Neuronal stem cell (in vitro differentiated cells): ENCODE measurements around the gene SHE.
A peak's percentile ranks its signal among the peaks of the same experiment; 100 is the strongest.

ENCODE experiments used
- DNase-seq: peaks from one replicate; pipeline ENCODE4 v3.0.0-alpha.2; 2013; ENCODE audit warnings: low spot score
- H2AFZ ChIP-seq: one replicate; pipeline ENCODE4 v1.6.1; 2013; ENCODE audit warnings: mild to moderate bottlenecking, low read length, inconsistent platforms
- H2AK5ac ChIP-seq: 2 replicates; pipeline ENCODE4 v1.6.1; 2013; ENCODE audit warnings: low read depth, mild to moderate bottlenecking, inconsistent platforms, low read length, moderate library complexity, mixed read lengths
- H2BK120ac ChIP-seq: 2 replicates; pipeline ENCODE4 v1.6.1; 2013; ENCODE audit warnings: low read depth, mild to moderate bottlenecking, inconsistent platforms, low read length, moderate library complexity, mixed read lengths
- H2BK12ac ChIP-seq: one replicate; pipeline ENCODE4 v1.6.1; 2013; ENCODE audit warnings: low read length, inconsistent platforms
- H2BK15ac ChIP-seq: 2 replicates; pipeline ENCODE4 v1.6.1; 2013; ENCODE audit warnings: mild to moderate bottlenecking, low read length, inconsistent platforms, mixed read lengths
- H2BK5ac ChIP-seq: one replicate; pipeline ENCODE4 v1.6.1; 2013; ENCODE audit warnings: inconsistent platforms, mild to moderate bottlenecking, low read length, moderate library complexity
- H3K14ac ChIP-seq: one replicate; pipeline ENCODE4 v1.6.1; 2013; ENCODE audit warnings: low read length, inconsistent platforms
- H3K18ac ChIP-seq: 2 replicates; pipeline ENCODE4 v1.6.1; 2013; ENCODE audit warnings: low read length, inconsistent platforms
- H3K23ac ChIP-seq: 2 replicates; pipeline ENCODE4 v1.6.1; 2013; ENCODE audit warnings: low read depth, mild to moderate bottlenecking, mixed read lengths, low read length, inconsistent platforms; ENCODE audit not compliant: poor library complexity
- H3K27ac ChIP-seq: replicated peaks from 3 replicates; pipeline ENCODE4 v1.5.1; 2013; ENCODE audit warnings: low read length, inconsistent platforms
- H3K27me3 ChIP-seq, 3 experiments: 2 replicates each; pipeline ENCODE4 v1.6.1; 2013; ENCODE audit warnings: low read length in 3 of 3, mild to moderate bottlenecking in 2 of 3, inconsistent platforms in 1 of 3, low read depth in 1 of 3, mixed read lengths in 1 of 3, moderate library complexity in 1 of 3; ENCODE audit not compliant: control insufficient read depth in 3 of 3, insufficient read depth in 3 of 3
- H3K36me3 ChIP-seq, 2 donors: replicated peaks in 1 of 2; 2 replicates each; pipeline ENCODE4 v1.6.1; 2013; ENCODE audit warnings: low read length in 2 of 2; ENCODE audit not compliant: control insufficient read depth in 2 of 2, insufficient read depth in 2 of 2
- H3K4ac ChIP-seq: 2 replicates; pipeline ENCODE4 v1.6.1; 2013; ENCODE audit warnings: inconsistent platforms, mild to moderate bottlenecking, low read length, moderate library complexity
- H3K4me1 ChIP-seq, 2 donors: 1 replicate in 1 of 2; 2 replicates in 1 of 2; pipeline ENCODE4 v1.6.1; 2013; ENCODE audit warnings: low read length in 2 of 2, low read depth in 1 of 2; ENCODE audit not compliant: control insufficient read depth in 2 of 2, insufficient read depth in 1 of 2
- H3K4me2 ChIP-seq: one replicate; pipeline ENCODE4 v1.6.1; 2013; ENCODE audit warnings: mild to moderate bottlenecking, low read length, inconsistent platforms; ENCODE audit not compliant: insufficient read depth, poor library complexity, severe bottlenecking
- H3K4me3 ChIP-seq, 2 donors: 2 replicates each; pipeline ENCODE4 v1.5.1; 2013; ENCODE audit warnings: low read length in 2 of 2, mild to moderate bottlenecking in 2 of 2, inconsistent platforms in 1 of 2, moderate library complexity in 1 of 2
- H3K79me1 ChIP-seq: one replicate; pipeline ENCODE4 v1.6.1; 2013; ENCODE audit warnings: low read depth, mild to moderate bottlenecking, inconsistent platforms, low read length, moderate library complexity
- H3K9ac ChIP-seq: one replicate; pipeline ENCODE4 v1.6.1; 2013; ENCODE audit warnings: mild to moderate bottlenecking, low read depth, low read length, inconsistent platforms; ENCODE audit not compliant: poor library complexity
- H3K9me3 ChIP-seq, 2 donors: replicated peaks in 1 of 2; 2 replicates each; pipeline versions ENCODE3 to v1.6.1; 2013; ENCODE audit warnings: low read length in 2 of 2, mild to moderate bottlenecking in 2 of 2, inconsistent platforms in 1 of 2, low read depth in 1 of 2, mixed read lengths in 1 of 2, moderate library complexity in 1 of 2; ENCODE audit not compliant: control insufficient read depth in 2 of 2, insufficient read depth in 1 of 2
- H4K8ac ChIP-seq: one replicate; pipeline ENCODE4 v1.6.1; 2013; ENCODE audit warnings: low read depth, mild to moderate bottlenecking, inconsistent platforms, low read length, moderate library complexity
- H4K91ac ChIP-seq: one replicate; pipeline ENCODE4 v1.6.1; 2013; ENCODE audit warnings: low read length, low read depth, mild to moderate bottlenecking, inconsistent platforms; ENCODE audit not compliant: poor library complexity
- WGBS, 2 donors: extraction: QIAGEN DNeasy Blood & Tissue Kit; methylation state at CpG; one replicate each; pipeline ENCODE4 v1.1.7; 2013; ENCODE audit warnings: missing lambda C conversion rate in 2 of 2, mixed read lengths in 1 of 2; ENCODE audit not compliant: insufficient read length in 2 of 2, insufficient replicate concordance in 1 of 2; ENCODE audit errors: extremely low coverage in 2 of 2; 5-methylcytosine and 5-hydroxymethylcytosine counted together

SHE gene

DNA sequence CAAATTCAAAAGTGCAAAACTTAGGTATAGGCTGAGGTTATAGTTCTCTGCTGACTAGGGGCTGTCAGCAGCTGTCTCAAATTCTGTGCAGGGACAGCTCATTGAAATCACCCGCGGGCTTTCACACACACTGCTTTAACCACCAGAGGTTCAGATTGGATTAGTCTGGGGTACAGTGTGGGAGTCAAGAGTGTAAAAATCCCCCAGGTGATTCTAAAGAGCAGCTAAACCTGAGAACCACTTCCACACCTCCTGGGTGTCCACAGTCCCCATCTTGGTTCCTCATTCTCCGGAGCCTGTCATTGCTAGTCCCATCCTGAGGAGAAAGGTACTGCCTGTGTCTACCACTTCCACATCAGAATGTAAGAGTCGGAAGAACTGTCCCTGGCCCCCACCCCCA, 10.1 kb downstream of the SHE start:
- H3K18ac ChIP-seq = no peak overlapping the region
- H2AK5ac ChIP-seq = no peak overlapping the region
- H2BK15ac ChIP-seq = peak overlapping the region; percentile 53
- H3K9me3 ChIP-seq = no peaks in the 10 kb centered on the region
- H3K27me3 ChIP-seq = peaks cover 0 to 40% (median 0%) of the 10 kb centered on the region in 3 experiments
- no peak overlapping the region for H2BK120ac ChIP-seq
- H3K23ac ChIP-seq = peak overlapping the region; percentile 9
- no peak for DNase-seq
- H3K4me1 ChIP-seq = peaks cover 8 to 9% of the 10 kb centered on the region in 2 donors
- no peaks in the 10 kb centered on the region for H3K36me3 ChIP-seq
- no peak overlapping the region for H3K4me2 ChIP-seq
- H4K8ac ChIP-seq = no peak overlapping the region
- H3K27ac ChIP-seq = no peak overlapping the region
- no peak overlapping the region for H2BK12ac ChIP-seq
- no peaks in the 10 kb centered on the region for H3K79me1 ChIP-seq
- no peak overlapping the region for H2BK5ac ChIP-seq
- no peak overlapping the region for H3K14ac ChIP-seq
- H3K4ac ChIP-seq = no peak overlapping the region
- no peak overlapping the region for H4K91ac ChIP-seq
- WGBS, 2 donors = no CpG with 5 or more reads among the region's 4 CpGs
- no peak overlapping the region for H3K4me3 ChIP-seq
- H3K9ac ChIP-seq = no peak overlapping the region
- H2AFZ ChIP-seq = no peak overlapping the region

DNA sequence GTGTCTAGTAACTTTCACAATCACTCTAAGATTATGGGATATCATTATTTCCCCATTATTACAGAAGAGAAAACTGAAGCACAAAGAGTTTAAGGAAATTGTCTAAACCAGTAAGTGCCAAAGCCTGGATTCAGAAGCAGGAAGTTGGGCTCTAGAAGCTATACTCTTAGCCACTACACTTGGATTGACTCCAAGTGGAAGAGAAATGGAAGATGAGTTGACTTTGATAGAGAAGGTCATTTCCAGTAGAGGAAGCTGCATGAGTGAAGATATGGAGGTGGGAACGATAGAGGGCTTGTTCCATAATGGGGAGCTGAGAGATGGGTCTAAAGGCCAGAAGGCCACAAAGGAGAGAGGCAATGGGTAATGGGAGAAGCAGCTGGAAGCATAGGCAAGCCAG, 11.9 kb downstream of the SHE start:
- no peak overlapping the region for H3K4me3 ChIP-seq
- no peak overlapping the region for H3K23ac ChIP-seq
- no peaks in the 10 kb centered on the region for H3K79me1 ChIP-seq
- H3K4ac ChIP-seq = no peak overlapping the region
- no peak overlapping the region for H2AK5ac ChIP-seq
- no peak overlapping the region for H2AFZ ChIP-seq
- H3K9ac ChIP-seq = no peak overlapping the region
- H4K8ac ChIP-seq = no peak overlapping the region
- no peak overlapping the region for H3K14ac ChIP-seq
- peaks cover 0 to 40% (median 0%) of the 10 kb centered on the region in 3 experiments for H3K27me3 ChIP-seq
- no peak for DNase-seq
- H3K9me3 ChIP-seq = no peaks in the 10 kb centered on the region
- no peak overlapping the region for H2BK12ac ChIP-seq
- no peak overlapping the region for H4K91ac ChIP-seq
- H3K18ac ChIP-seq = no peak overlapping the region
- H3K4me1 ChIP-seq = peaks cover 3 to 7% of the 10 kb centered on the region in 2 donors
- WGBS, 2 donors = no CpG with 5 or more reads among the region's 1 CpG
- H2BK120ac ChIP-seq = no peak overlapping the region
- H2BK15ac ChIP-seq = no peak overlapping the region
- H3K4me2 ChIP-seq = no peak overlapping the region
- H3K36me3 ChIP-seq = no peaks in the 10 kb centered on the region
- no peak overlapping the region for H3K27ac ChIP-seq
- no peak overlapping the region for H2BK5ac ChIP-seq

- no peaks in the 10 kb centered on the region for H3K9me3 ChIP-seq
- no peak overlapping the region for H2AK5ac ChIP-seq
- H3K9ac ChIP-seq = no peak overlapping the region
- H2BK120ac ChIP-seq = no peak overlapping the region
- no peak overlapping the region for H3K4ac ChIP-seq
- H3K4me1 ChIP-seq = peaks cover 6 to 7% of the 10 kb centered on the region in 2 donors
- H2BK5ac ChIP-seq = no peak overlapping the region
- no peak overlapping the region for H3K14ac ChIP-seq
- H3K27ac ChIP-seq = no peak overlapping the region
- no peak overlapping the region for H2BK15ac ChIP-seq
- H3K23ac ChIP-seq = no peak overlapping the region
- no peak overlapping the region for H3K4me2 ChIP-seq
- H4K91ac ChIP-seq = no peak overlapping the region
- no peaks in the 10 kb centered on the region for H3K36me3 ChIP-seq
- WGBS, 2 donors = no CpG with 5 or more reads among the region's 5 CpGs
- no peak for DNase-seq
- H3K27me3 ChIP-seq = peaks cover 0 to 40% (median 0%) of the 10 kb centered on the region in 3 experiments
- no peak overlapping the region for H2AFZ ChIP-seq
- no peak overlapping the region for H3K4me3 ChIP-seq
- H2BK12ac ChIP-seq = no peak overlapping the region
- H3K79me1 ChIP-seq = no peaks in the 10 kb centered on the region
- H3K18ac ChIP-seq = no peak overlapping the region
- no peak overlapping the region for H4K8ac ChIP-seq
Observed at GRCh38 chr1:154489695-154490274, 12.4 kb downstream of the SHE start.

DNA sequence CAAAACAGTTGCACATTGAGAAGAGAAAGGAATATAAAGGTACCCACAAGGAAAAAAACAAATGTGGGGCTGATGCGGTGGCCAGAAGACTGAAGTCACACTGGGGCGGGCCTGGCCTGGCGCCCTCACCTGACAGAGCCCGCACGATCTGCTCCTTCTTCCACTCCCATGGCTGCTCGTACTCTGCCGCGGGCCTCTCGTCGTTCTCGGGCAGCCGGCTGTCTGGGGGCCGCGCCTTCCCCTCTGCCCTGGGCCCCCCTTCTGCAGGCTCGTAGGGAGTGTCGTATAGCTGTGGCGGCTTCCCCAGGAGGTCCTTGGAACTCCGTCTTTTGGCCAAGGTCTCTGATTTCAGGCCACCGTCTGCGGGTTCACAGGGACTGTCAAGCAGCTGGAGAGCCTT, 13.3 kb downstream of the SHE start:
- Histone ChIP-seq H2BK120ac (no peak overlapping the region), H4K91ac (no peak overlapping the region), H2AK5ac (no peak overlapping the region), H3K4me3 (no peak overlapping the region), H3K9me3 (no peaks in the 10 kb centered on the region), H3K14ac (no peak overlapping the region), H3K27me3 (peaks cover 0 to 40% (median 0%) of the 10 kb centered on the region in 3 experiments), H2AFZ (peak overlapping the region; percentile 35), H2BK15ac (no peak overlapping the region), H3K9ac (no peak overlapping the region), H3K27ac (no peak overlapping the region), H3K4me1 (peaks cover 6 to 8% of the 10 kb centered on the region in 2 donors), H3K4me2 (no peak overlapping the region), H3K4ac (no peak overlapping the region), H4K8ac (no peak overlapping the region), H3K18ac (peak overlapping the region; percentile 62), H3K36me3 (no peaks in the 10 kb centered on the region), H3K23ac (peak overlapping the region; percentile 35), H3K79me1 (no peaks in the 10 kb centered on the region), H2BK5ac (no peak overlapping the region), H2BK12ac (no peak overlapping the region)
- DNase-seq = no peak
- no CpG with 5 or more reads among the region's 20 CpGs for WGBS, 2 donors
